HL-60 (cell line): ENCODE measurements around the gene SAP30L.

Experiments
- DNase-seq, 2 experiments: peaks; one replicate each; pipeline ENCODE4 v3.0.0-alpha.2; 2010 to 2020; ENCODE audit warnings: low read depth in 1 of 2, low spot score in 1 of 2
- H3K27ac ChIP-seq: fragments of 250-450 bp; sonication (Bioruptor Pico); replicated peaks from 2 replicates; pipeline ENCODE4 v1.5.1; 2020; ENCODE audit warnings: mild to moderate bottlenecking, moderate library complexity
- H3K27me3 ChIP-seq: fragments of 250-450 bp; sonication (Bioruptor Pico); 2 replicates; pipeline ENCODE4 v1.5.1; 2021; ENCODE audit warnings: mild to moderate bottlenecking, moderate library complexity; ENCODE audit not compliant: insufficient read depth, poor library complexity, severe bottlenecking
- H3K4me3 ChIP-seq: replicated peaks from 2 replicates; pipeline ENCODE4 v1.5.1; 2011; ENCODE audit warnings: mild to moderate bottlenecking, control low read depth, low read length; ENCODE audit not compliant: insufficient read depth
- CTCF ChIP-seq: IDR thresholded peaks from one replicate; pipeline ENCODE4 v1.5.1; 2011; ENCODE audit warnings: low read length, control low read depth, inconsistent platforms; ENCODE audit not compliant: insufficient read depth
- GABPA ChIP-seq: IDR thresholded peaks from 2 replicates; pipeline ENCODE4 v1.6.1; 2012; ENCODE audit warnings: low read depth
- POLR2AphosphoS5 ChIP-seq: IDR thresholded peaks from 2 replicates; pipeline ENCODE4 v1.6.1; 2012; ENCODE audit warnings: low read depth
- REST ChIP-seq: IDR thresholded peaks from 2 replicates; pipeline ENCODE4 v1.6.1; 2012; ENCODE audit warnings: low read depth; ENCODE audit not compliant: insufficient replicate concordance
- SPI1 ChIP-seq: IDR thresholded peaks from 2 replicates; pipeline ENCODE4 v1.6.1; 2012; ENCODE audit warnings: low read depth, mild to moderate bottlenecking, borderline replicate concordance

SAP30L gene

GRCh38 chr5:154470137-154470536 is 24.3 kb downstream of the SAP30L start:
- Histone ChIP-seq H3K27ac (no peak overlapping the region), H3K4me3 (no peak overlapping the region), H3K27me3 (peaks cover 41% of the 10 kb centered on the region)
- TF ChIP-seq POLR2AphosphoS5 (no peak), CTCF (no peak), SPI1 (no peak), GABPA (no peak), REST (no peak)
- no peak for DNase-seq

- H3K27me3 ChIP-seq = peaks cover 51% of the 10 kb centered on the region
- TF ChIP-seq POLR2AphosphoS5 = no peak
- no peak for TF ChIP-seq REST
- TF ChIP-seq GABPA = no peak
- TF ChIP-seq CTCF = no peak
- no peak for TF ChIP-seq SPI1
- no peak overlapping the region for H3K4me3 ChIP-seq
- no peak overlapping the region for H3K27ac ChIP-seq
- no peak for DNase-seq
Measured at GRCh38 chr5:154470947-154471870, 25.4 kb downstream of the SAP30L start.

GRCh38 chr5:154472871-154473580 is 27.2 kb downstream of the SAP30L start:
- H3K4me3 ChIP-seq = no peak overlapping the region
- H3K27ac ChIP-seq = no peak overlapping the region
- no peak for DNase-seq
- H3K27me3 ChIP-seq = peaks cover 68% of the 10 kb centered on the region
- TF ChIP-seq GABPA (no peak), CTCF (no peak), REST (no peak), SPI1 (no peak), POLR2AphosphoS5 (no peak)
